ENCODE results near the gene KCNH5. TPM values are rescaled to one million over a fixed set of nuclear protein-coding genes. Genes with fewer than 3 reads are reported as not detected.

Gene KCNH5
- total RNA-seq, 4 donors from 2014 or later: not detected

DNA sequence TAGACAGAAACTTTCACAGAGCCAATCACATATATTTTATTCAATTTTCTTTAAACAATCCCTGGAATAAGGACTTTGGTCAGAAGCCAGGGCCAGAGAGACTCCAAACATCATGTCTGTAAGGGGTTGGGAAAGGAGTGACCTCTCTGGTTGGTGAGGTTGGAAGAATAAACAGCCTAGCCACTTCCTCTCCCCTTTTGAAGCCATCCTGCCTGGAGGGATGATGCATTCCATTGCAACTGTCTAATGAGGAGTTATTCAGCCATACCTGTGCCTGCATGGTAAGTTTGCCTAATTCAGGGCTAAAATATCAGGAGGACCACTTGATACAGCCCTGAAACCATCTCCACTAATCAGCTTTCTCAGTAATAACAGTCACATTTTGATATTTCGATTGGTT, 299.8 kb downstream of the KCNH5 start:
- Histone ChIP-seq H3K27ac (no peak overlapping the region), H3K9me3 (no peaks in the 10 kb centered on the region), H3K4me1 (no peaks in the 10 kb centered on the region), H3K36me3 (no peaks in the 10 kb centered on the region), H3K27me3 (no peaks in the 10 kb centered on the region), H3K4me3 (no peak overlapping the region)
- TF ChIP-seq, protein P1, sequence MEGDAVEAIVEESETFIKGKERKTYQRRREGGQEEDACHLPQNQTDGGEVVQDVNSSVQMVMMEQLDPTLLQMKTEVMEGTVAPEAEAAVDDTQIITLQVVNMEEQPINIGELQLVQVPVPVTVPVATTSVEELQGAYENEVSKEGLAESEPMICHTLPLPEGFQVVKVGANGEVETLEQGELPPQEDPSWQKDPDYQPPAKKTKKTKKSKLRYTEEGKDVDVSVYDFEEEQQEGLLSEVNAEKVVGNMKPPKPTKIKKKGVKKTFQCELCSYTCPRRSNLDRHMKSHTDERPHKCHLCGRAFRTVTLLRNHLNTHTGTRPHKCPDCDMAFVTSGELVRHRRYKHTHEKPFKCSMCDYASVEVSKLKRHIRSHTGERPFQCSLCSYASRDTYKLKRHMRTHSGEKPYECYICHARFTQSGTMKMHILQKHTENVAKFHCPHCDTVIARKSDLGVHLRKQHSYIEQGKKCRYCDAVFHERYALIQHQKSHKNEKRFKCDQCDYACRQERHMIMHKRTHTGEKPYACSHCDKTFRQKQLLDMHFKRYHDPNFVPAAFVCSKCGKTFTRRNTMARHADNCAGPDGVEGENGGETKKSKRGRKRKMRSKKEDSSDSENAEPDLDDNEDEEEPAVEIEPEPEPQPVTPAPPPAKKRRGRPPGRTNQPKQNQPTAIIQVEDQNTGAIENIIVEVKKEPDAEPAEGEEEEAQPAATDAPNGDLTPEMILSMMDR (IDR thresholded peaks at IDR 0.05 in 4 of 5, conservative IDR thresholded peaks at IDR 0.05 in 1 of 5): no peak
- no peak for TF ChIP-seq POLR2A (IDR thresholded peaks at IDR 0.05)
- in situ Hi-C loops (cut with MboI; ENCODE audit: low sequenced_read_pairs in 4 of 4): no loop called here
- intact Hi-C loops (cut with DNase I; ENCODE audit: low total_unique reads): no loop called here
- DNase-seq (no peak), ATAC-seq (no peak)

DNA sequence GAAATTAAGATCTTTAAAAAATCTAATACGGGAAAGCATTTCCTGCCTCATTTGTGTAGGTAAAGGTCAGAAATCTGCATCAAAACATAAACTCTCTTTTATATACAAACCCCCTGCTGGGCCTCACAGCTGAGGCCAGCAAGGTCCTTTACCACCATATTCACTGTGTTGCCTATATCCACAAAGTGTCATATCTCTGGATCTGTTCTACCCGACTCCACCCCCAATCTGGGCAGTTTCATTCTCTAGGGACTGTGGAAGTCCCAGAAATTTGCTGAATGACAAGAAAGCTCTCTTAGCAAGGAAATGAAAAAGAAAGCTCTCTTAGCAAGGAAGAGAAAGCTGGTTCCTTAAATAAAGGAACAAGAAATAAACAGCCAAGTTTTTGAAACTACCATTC, 301.7 kb downstream of the KCNH5 start:
- intact Hi-C loops (cut with DNase I; ENCODE audit: low total_unique reads): no loop called here
- Histone ChIP-seq H3K4me3 (no peak overlapping the region), H3K36me3 (no peaks in the 10 kb centered on the region), H3K9me3 (no peaks in the 10 kb centered on the region), H3K27me3 (no peaks in the 10 kb centered on the region), H3K4me1 (no peaks in the 10 kb centered on the region), H3K27ac (no peak overlapping the region)
- no peak for TF ChIP-seq POLR2A (IDR thresholded peaks at IDR 0.05)
- TF ChIP-seq, protein P1 (IDR thresholded peaks at IDR 0.05 in 4 of 5, conservative IDR thresholded peaks at IDR 0.05 in 1 of 5): no peak
- DNase-seq: no peak
- no peak for ATAC-seq
- in situ Hi-C loops (cut with MboI; ENCODE audit: low sequenced_read_pairs in 4 of 4): no loop called here

DNA sequence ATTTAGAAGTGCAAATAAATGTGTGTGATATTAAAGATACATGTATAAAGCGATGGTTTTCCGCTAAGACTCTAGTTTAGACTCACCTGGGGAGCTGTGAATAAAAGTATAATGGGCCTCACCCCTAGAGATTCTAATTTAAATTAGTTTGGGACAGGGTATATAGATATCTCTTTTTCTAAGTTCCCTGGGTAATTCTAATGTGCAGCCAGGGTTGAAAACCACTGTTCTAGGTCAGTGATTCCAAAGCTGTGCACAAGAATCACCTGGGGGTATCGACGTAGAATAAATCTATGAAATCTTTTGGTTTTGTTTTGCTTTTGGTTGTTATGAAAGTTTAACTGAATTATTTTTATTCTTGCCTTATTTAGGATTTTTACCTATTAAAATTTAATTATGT, 302.1 kb downstream of the KCNH5 start:
- ATAC-seq (no peak), DNase-seq (no peak)
- H3K9me3 ChIP-seq: no peaks in the 10 kb centered on the region
- H3K27ac ChIP-seq: no peak overlapping the region
- intact Hi-C loops (cut with DNase I; ENCODE audit: low total_unique reads): no loop called here
- H3K36me3 ChIP-seq: no peaks in the 10 kb centered on the region
- H3K4me1 ChIP-seq: no peaks in the 10 kb centered on the region
- no peaks in the 10 kb centered on the region for H3K27me3 ChIP-seq
- TF ChIP-seq, protein P1 (IDR thresholded peaks at IDR 0.05 in 4 of 5, conservative IDR thresholded peaks at IDR 0.05 in 1 of 5): no peak
- no peak for TF ChIP-seq POLR2A (IDR thresholded peaks at IDR 0.05)
- in situ Hi-C loops (cut with MboI; ENCODE audit: low sequenced_read_pairs in 4 of 4): no loop called here
- H3K4me3 ChIP-seq: no peak overlapping the region

DNA sequence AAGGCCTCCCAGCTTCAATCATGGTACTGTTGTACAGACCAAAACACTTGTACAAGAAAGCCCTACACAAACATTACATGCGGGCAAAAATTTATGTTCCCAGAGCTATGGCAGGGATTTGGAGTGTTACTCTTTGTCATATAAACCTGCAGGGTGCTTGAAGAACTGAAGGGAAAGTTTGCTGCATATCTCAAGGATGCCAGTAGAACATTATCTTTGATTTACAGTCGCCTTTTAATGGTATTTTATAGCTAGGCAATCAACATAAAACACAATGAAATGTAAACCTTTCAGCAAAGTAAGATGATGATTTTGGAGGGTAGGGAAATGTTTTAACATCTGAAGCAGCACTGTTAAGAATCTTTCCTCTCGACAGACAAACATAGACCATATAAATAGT, 305.6 kb downstream of the KCNH5 start:
- Histone ChIP-seq H3K4me1 (no peaks in the 10 kb centered on the region), H3K27ac (no peak overlapping the region), H3K27me3 (no peaks in the 10 kb centered on the region), H3K4me3 (no peak overlapping the region), H3K36me3 (no peaks in the 10 kb centered on the region), H3K9me3 (no peaks in the 10 kb centered on the region)
- no peak for TF ChIP-seq POLR2A (IDR thresholded peaks at IDR 0.05)
- TF ChIP-seq, protein P1 (IDR thresholded peaks at IDR 0.05 in 4 of 5, conservative IDR thresholded peaks at IDR 0.05 in 1 of 5): no peak
- intact Hi-C loops (cut with DNase I; ENCODE audit: low total_unique reads) (no loop called here), in situ Hi-C loops (cut with MboI; ENCODE audit: low sequenced_read_pairs in 4 of 4) (no loop called here)
- ATAC-seq (no peak), DNase-seq (no peak)

Measured in gastrocnemius medialis (tissue), 4 donors.